Stimulated activated CD8-positive, alpha-beta memory T cell treated with anti-CD3 and anti-CD28 coated beads, Interleukin-7, amount 100 ng/mL, for 48 hours (primary cell): ENCODE measurements around the gene LRP1B.
"Not testable (repeated sequence)": the region's sequence is repeated elsewhere in the genome, so short reads cannot be mapped to it uniquely, and the experiment has no call there.

Experiments
- DNase-seq, 2 donors: peaks; one replicate each; pipeline ENCODE4 v3.0.0-alpha.2; 2020; ENCODE audit warnings: low read depth in 1 of 2; ENCODE audit errors: extremely low read depth in 1 of 2

The LRP1B gene

GRCh38 chr2:140596447-140596846 is 1534.4 kb downstream of the LRP1B start:
- DNase-seq, result no peak

GRCh38 chr2:140595107-140595506 is 1535.7 kb downstream of the LRP1B start:
- no peak for DNase-seq

DNA sequence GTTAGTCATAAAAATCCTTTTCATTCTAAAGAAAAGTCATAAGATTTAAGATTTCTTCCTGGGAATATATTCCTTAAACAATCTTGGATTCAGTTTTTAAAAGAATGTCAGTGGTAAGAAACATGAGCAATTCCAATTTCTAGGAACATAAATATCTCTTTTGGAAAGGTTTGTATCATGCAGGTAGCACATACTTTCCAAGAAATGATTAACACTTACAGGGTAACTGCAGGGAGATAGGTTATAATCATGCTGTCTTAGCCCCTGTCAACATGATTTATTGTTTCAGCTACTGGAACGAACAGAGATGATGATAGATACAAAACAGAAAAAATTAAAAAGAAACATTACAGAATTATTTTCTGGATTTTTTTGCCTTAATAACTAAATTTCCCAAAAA is 1537.7 kb downstream of the LRP1B start:
- DNase-seq, result no peak

DNA sequence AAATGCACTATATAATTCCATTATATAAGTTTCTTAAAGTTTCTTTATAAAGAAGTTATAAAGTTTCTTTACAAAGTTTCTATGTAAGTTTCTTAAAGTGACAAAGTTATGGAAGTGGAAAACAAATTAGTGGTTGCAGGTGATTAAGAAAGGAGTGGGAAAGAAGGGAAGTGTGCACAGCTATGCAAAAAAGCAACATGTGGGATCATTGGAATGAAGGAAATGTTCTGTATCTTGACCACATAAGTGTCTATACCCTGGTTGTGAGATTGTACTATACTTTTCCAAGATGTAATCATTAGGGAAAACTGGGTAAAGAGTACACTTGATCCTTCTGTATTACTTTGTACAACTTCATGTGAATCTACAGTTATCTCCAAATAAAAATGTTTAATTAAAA is 1541.1 kb downstream of the LRP1B start:
- no peak for DNase-seq

GRCh38 chr2:140589273-140589672 is 1541.5 kb downstream of the LRP1B start:
- DNase-seq, result no peak

- no peak for DNase-seq
Observed at GRCh38 chr2:140586379-140586778, 1544.4 kb downstream of the LRP1B start.

DNA sequence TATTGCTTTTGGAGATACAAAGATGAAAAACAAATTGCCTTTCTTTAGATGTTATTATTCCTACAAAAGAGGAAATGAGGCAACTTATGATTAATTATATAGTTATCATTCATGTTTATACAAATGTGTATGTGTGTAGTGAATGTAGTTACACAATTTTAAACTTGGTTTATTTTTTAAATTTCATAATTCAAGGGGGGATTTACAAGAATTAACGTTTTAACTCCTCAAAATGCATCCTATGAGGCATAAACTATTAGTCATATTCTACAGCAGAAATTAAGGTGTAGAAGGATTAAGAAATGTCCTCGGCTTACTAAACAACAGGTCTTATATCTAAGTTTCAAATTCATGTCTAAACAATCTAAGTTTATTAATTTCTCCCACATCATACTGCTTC is 1545.8 kb downstream of the LRP1B start:
- no peak for DNase-seq

DNA sequence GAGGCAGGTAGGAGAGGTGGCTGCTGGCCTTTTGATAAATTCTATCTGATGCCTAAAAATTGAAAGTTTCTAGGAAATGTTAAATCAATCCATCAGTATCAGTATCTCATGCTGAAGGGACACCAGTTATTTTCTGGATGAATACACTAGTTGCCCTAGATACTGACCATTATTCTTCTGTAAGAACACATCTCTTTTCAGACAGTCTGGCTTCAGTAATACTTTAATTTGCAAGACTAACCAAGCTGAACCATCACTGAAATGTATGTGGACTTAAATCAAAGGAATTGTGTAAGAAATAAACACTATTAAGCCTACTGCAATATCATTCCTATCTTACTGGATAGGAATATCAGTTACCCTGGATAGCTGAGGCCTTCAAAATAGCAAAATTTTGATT is 1546.3 kb downstream of the LRP1B start:
- no peak for DNase-seq

GRCh38 chr2:140580532-140581151 is 1550.2 kb downstream of the LRP1B start:
- no peak for DNase-seq

- DNase-seq, result no peak
Observed at GRCh38 chr2:140577453-140577852, 1553.4 kb downstream of the LRP1B start.

GRCh38 chr2:140567734-140568133 is 1563.1 kb downstream of the LRP1B start:
- DNase-seq, result no peak

DNA sequence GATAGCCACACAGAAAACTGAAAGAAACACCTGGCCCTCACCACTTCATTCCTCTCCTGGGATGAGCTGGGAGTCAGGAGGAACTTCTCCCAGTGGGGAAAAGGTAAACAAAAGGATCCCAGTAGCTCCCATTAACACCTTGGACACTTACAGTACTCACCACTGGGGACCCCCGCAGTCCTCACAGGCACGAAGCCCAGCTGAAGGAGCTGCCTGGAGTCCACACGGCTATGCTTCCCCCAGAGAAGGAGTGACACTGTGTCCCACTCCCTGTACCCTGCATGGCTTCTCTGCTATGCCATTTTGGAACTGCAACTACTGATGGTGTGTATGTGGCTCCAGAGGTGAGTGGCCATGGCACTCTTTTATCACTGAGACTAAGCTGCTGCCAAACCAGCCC is 1565.1 kb downstream of the LRP1B start:
- no peak for DNase-seq

DNA sequence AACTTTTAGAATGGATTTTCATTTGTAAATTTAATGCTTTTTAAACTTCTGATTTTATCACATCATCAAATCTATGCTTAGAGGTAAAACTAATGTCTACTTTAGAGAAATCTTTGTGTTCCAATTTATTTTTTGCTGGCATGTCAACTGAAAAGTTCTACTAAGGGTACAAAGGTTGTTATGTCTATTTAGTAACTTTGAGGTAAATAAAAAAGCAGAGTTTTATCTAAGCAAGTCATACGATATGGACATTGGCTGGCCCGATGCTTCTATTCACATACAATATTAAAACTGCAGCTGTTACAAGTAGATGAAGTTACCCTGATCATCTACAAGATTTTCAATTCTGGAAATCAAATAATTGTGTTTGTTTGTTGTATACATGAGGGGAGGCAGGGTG is 1575.1 kb downstream of the LRP1B start:
- DNase-seq, result no peak

DNA sequence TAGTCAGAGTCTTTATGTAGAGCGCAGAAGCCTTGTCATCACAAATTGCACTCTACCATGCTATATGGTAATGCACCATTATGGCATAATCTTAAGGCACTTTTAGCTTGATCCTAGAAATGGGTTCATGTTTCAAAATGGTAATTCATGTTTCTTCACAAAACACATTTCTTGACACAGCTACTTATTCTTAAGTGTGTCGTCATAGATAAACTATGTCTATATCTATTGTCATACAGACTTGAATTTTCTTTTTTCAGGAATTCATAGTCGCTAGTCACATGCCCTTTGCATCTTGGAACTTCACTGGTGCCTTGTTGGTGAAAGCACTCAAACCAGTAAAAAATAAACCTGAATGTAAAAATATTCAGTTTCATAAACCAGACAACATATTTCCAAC is 1578.2 kb downstream of the LRP1B start:
- no peak for DNase-seq

- DNase-seq, result no peak
Observed at GRCh38 chr2:140551287-140551686, 1579.5 kb downstream of the LRP1B start.

DNA sequence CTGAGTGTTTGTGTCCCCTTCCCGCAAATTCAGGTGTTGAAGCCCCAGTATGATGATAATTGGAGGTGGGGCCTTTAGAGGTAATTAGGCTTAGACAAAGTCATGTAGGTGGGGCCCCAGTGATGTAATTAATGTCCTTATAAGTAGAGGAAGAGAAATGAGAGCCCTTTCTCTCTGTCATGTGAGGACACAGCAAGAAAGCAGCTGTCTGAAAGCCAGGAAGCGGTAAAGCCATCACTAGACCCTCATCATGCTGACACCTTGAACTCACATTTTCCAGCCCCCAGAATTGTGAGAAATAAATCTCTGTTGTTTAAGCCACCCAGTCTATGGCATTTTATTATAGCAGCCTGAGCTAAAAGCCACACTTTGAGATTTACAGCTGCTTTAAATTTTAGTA is 1580.0 kb downstream of the LRP1B start:
- no peak for DNase-seq

DNA sequence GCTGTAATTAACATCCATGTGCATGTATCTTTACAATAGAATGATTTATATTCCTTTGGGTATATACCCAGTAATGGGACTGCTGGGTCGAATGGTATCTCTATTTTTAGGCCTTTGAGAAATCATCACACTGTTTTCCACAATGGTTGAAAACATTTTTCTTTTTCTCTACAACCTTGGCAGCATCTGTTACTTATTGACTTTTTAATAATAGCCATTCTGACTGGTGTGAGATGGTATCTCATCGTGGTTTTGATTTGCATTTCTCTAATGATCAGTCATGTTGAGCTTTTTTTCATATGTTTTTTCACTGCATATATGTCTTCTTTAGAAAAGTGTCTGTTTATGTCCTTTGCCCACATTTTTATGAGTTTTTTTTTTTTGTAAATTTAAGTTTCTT is 1586.0 kb downstream of the LRP1B start:
- not testable (repeated sequence) for DNase-seq

- DNase-seq, result no peak
Observed at GRCh38 chr2:140542627-140543026, 1588.2 kb downstream of the LRP1B start.

- DNase-seq, result no peak
Observed at GRCh38 chr2:140539242-140539875, 1591.5 kb downstream of the LRP1B start.

GRCh38 chr2:140529706-140530105 is 1601.1 kb downstream of the LRP1B start:
- DNase-seq, result no peak

- no peak for DNase-seq
Observed at GRCh38 chr2:140528982-140529381, 1601.8 kb downstream of the LRP1B start.

DNA sequence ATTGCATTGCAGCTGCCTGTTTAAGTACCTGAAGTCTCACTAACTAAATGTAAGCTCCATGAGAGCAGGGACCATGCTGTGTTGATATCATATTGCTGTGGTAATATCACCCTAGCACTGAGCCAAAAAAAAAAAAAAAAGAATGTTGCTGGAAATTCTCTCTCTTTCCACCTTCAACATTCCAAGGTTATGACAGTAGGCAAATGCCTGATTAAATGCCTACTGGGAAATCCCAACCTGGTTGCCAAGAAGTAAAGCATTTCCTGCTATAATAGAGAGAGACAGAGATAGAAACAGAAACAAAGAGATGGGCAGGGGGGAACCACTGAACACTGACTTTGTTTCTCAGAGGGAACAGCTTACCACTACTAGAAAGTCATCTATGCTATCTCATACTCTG is 1604.2 kb downstream of the LRP1B start:
- no peak for DNase-seq

- no peak for DNase-seq
Observed at GRCh38 chr2:140512106-140512505, 1618.7 kb downstream of the LRP1B start.
